HepG2 (cell line): ENCODE data around the gene BIRC6. TPM values are rescaled to one million over a fixed set of nuclear protein-coding genes. Genes with fewer than 3 reads are reported as not detected.
A peak's percentile ranks its signal among the peaks of the same experiment; 100 is the strongest.

Experiments
- ADNP ChIP-seq: sonication (generic); formaldehyde crosslinking; IDR thresholded peaks from 2 replicates; pipeline ENCODE4 v1.4.0; 2020; ENCODE audit warnings: missing genetic modification reagents
- ATAD3A ChIP-seq: sonication (generic); formaldehyde crosslinking; IDR thresholded peaks from 2 replicates; pipeline ENCODE4 v1.4.0; 2020; ENCODE audit warnings: missing genetic modification reagents
- ATM ChIP-seq: fragments of 450-650 bp; IDR thresholded peaks from 2 replicates; pipeline ENCODE4 v1.7.1; 2017; ENCODE audit warnings: mild to moderate bottlenecking, borderline replicate concordance
- CCAR2 ChIP-seq: fragments of 200-400 bp; formaldehyde crosslinking; optimal IDR thresholded peaks from 2 replicates; pipeline ENCODE3; 2018; ENCODE audit warnings: low read depth, mild to moderate bottlenecking, low read length, moderate library complexity
- CREB1 ChIP-seq, 2 experiments: fragments of 450-650 bp in 1 of 2; IDR thresholded peaks; 2 replicates each; pipeline ENCODE4 v1.6.1; 2016 to 2017; ENCODE audit warnings: control low read depth in 1 of 2, mild to moderate bottlenecking in 1 of 2, missing compliant biosample characterization in 1 of 2, missing genetic modification characterization in 1 of 2
- FOXK1 ChIP-seq: sonication (generic); formaldehyde crosslinking; IDR thresholded peaks from 2 replicates; pipeline ENCODE4 v1.4.0; 2020; ENCODE audit warnings: low read depth, missing genetic modification reagents, borderline replicate concordance
- GATA4 ChIP-seq: sonication (generic); IDR thresholded peaks from 2 replicates; pipeline ENCODE4 v1.6.1; 2016; ENCODE audit warnings: antibody characterized with exemption, low read depth, borderline replicate concordance
- HNRNPUL1 ChIP-seq: fragments of 200-400 bp; formaldehyde crosslinking; IDR thresholded peaks from 2 replicates; pipeline ENCODE4 v1.6.1; 2017; ENCODE audit warnings: low read depth, mild to moderate bottlenecking, low read length, moderate library complexity
- NRL ChIP-seq: sonication (generic); formaldehyde crosslinking; IDR thresholded peaks from 2 replicates; pipeline ENCODE4 v1.5.0; 2020; ENCODE audit warnings: missing genetic modification reagents, mild to moderate bottlenecking, moderate library complexity, borderline replicate concordance
- SALL2 ChIP-seq: sonication (generic); formaldehyde crosslinking; IDR thresholded peaks from 2 replicates; pipeline ENCODE4 v1.8.1; 2023; ENCODE audit warnings: mild to moderate bottlenecking, missing genetic modification reagents, inconsistent platforms
- SP5 ChIP-seq: IDR thresholded peaks from 2 replicates; pipeline ENCODE4 v1.6.1; 2016; ENCODE audit warnings: low read depth, borderline replicate concordance
- TMF1 ChIP-seq: sonication (generic); formaldehyde crosslinking; IDR thresholded peaks from 2 replicates; pipeline ENCODE4 v1.8.1; 2022; ENCODE audit warnings: low read depth, missing genetic modification reagents
- TOPORS ChIP-seq: sonication (generic); formaldehyde crosslinking; IDR thresholded peaks from 2 replicates; pipeline ENCODE4 v1.8.0; 2023; ENCODE audit warnings: mild to moderate bottlenecking, missing genetic modification reagents
- YEATS2 ChIP-seq: sonication (generic); formaldehyde crosslinking; IDR thresholded peaks from 2 replicates; pipeline ENCODE4 v1.4.0; 2020; ENCODE audit warnings: missing genetic modification reagents, borderline replicate concordance
- ZNF10 ChIP-seq: sonication (generic); formaldehyde crosslinking; IDR thresholded peaks from 2 replicates; pipeline ENCODE4 v1.4.0; 2020; ENCODE audit warnings: mild to moderate bottlenecking, low read depth, missing genetic modification reagents, borderline replicate concordance
- ZNF138 ChIP-seq: sonication (generic); formaldehyde crosslinking; IDR thresholded peaks from 2 replicates; pipeline ENCODE4 v1.5.0; 2020; ENCODE audit warnings: mild to moderate bottlenecking, low read depth, missing genetic modification reagents
- ZNF264 ChIP-seq: sonication (generic); formaldehyde crosslinking; IDR thresholded peaks from 2 replicates; pipeline ENCODE4 v1.4.0; 2020; ENCODE audit warnings: missing genetic modification reagents
- ZNF468 ChIP-seq: sonication (generic); formaldehyde crosslinking; IDR thresholded peaks from 2 replicates; pipeline ENCODE4 v1.8.0; 2022; ENCODE audit warnings: mild to moderate bottlenecking, moderate library complexity, missing genetic modification reagents
- ZNF839 ChIP-seq: sonication (generic); formaldehyde crosslinking; IDR thresholded peaks from 2 replicates; pipeline ENCODE4 v1.4.0; 2020; ENCODE audit warnings: missing genetic modification reagents, mild to moderate bottlenecking, borderline replicate concordance
- ZSCAN29 ChIP-seq: sonication (generic); formaldehyde crosslinking; conservative IDR thresholded peaks from 2 replicates; pipeline ENCODE4 v1.4.0; 2020; ENCODE audit warnings: mild to moderate bottlenecking, missing genetic modification reagents
- polyA plus RNA-seq, 8 experiments: library from polyadenylated mRNA; depleted of rRNA in 3 of 8; stranded (reverse) in 7 of 8; unstranded in 1 of 8; fragments of >200 nt; fragmentation: Illumina TruSeq in 4 of 8; extraction: Trizol in 4 of 8; gene quantifications; 2 replicates each; pipeline versions ENCODE4 v1.2.1 to v1.2.3, GENCODE V29; 2011 to 2016; ENCODE audit warnings: low read depth in 4 of 8, missing spikeins in 1 of 8, mixed read lengths in 1 of 8; ENCODE audit not compliant: insufficient read depth in 1 of 8
- total RNA-seq, 5 experiments: library from RNA; depleted of rRNA; stranded (reverse); fragments of >200 nt; fragmentation: Illumina TruSeq; extraction: Trizol; gene quantifications; 2 replicates each; pipeline ENCODE4 v1.2.3, GENCODE V29; 2016; ENCODE audit warnings: low read depth in 1 of 5
- TF ChIP-seq, protein P1 (sequence below): sonication (generic); formaldehyde crosslinking; IDR thresholded peaks from 2 replicates; pipeline ENCODE4 v1.5.0; 2020; ENCODE audit warnings: mild to moderate bottlenecking, missing genetic modification reagents, borderline replicate concordance
- TF ChIP-seq, protein P2 (sequence below): sonication (generic); formaldehyde crosslinking; conservative IDR thresholded peaks from 2 replicates; pipeline ENCODE4 v1.4.0; 2020; ENCODE audit warnings: missing genetic modification reagents
- TF ChIP-seq, protein P3 (sequence below): sonication (generic); formaldehyde crosslinking; IDR thresholded peaks from 2 replicates; pipeline ENCODE4 v1.8.0; 2022; ENCODE audit warnings: missing genetic modification reagents, mild to moderate bottlenecking, moderate library complexity, borderline replicate concordance

BIRC6 gene
- total and polyA plus RNA-seq, 2 of the 13 experiments (the other 11 are each of a cell fraction or from before 2014, with no cell fraction given), result 65.6 to 120 TPM

DNA sequence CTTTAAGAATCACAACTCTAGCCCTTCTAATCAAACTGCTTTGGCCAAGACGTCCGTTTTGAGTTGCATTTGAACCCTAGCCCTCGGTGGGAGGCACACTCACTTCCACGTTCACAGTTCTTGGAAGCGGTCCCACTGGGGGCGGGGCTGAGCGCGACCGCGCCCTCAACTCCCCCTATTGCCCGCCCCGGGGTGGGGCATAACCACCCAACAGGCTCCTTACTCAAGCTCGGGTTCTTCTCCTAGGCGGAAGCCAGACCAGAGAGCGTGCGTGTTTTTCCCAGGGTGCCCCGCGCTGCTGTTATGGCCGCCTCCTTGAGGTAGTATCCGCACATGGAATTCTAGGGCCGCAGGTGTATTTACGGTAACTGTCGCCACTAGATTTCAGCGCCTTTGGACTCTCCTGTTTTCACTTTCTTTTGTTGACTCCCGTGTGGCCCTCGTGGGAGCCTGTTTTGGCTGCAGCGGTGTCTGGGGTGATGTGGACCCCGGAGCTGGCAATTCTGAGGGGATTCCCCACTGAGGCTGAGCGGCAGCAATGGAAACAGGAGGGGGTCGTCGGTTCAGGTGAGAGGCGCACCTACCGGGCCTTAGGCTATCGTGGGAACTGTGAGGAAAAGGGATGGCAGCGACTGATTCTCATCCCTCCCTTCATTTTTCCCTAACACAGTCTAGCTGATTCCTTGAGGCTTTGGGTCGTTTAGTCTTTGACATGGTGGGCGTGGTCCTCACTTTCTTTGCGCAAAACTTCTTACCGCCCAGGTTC is 271.2 kb downstream of the BIRC6 start, which contains the start of gene TTC27 (continued):
- peak; percentile 21; the same call in 1 of the 2 replicates for TF ChIP-seq CREB1 (IDR thresholded peaks at IDR 0.05)
- peak; percentile 87 for TF ChIP-seq CREB1 (CRISPR knock-in tag; IDR thresholded peaks at IDR 0.05)
- TF ChIP-seq YEATS2 (CRISPR knock-in tag), result peak; percentile 82; the same call in 1 of the 2 replicates
- 0 out of 2 replicates have a peak, but pooled peaks have one; percentile 57 for TF ChIP-seq NRL (CRISPR knock-in tag)
- TF ChIP-seq, protein P1, sequence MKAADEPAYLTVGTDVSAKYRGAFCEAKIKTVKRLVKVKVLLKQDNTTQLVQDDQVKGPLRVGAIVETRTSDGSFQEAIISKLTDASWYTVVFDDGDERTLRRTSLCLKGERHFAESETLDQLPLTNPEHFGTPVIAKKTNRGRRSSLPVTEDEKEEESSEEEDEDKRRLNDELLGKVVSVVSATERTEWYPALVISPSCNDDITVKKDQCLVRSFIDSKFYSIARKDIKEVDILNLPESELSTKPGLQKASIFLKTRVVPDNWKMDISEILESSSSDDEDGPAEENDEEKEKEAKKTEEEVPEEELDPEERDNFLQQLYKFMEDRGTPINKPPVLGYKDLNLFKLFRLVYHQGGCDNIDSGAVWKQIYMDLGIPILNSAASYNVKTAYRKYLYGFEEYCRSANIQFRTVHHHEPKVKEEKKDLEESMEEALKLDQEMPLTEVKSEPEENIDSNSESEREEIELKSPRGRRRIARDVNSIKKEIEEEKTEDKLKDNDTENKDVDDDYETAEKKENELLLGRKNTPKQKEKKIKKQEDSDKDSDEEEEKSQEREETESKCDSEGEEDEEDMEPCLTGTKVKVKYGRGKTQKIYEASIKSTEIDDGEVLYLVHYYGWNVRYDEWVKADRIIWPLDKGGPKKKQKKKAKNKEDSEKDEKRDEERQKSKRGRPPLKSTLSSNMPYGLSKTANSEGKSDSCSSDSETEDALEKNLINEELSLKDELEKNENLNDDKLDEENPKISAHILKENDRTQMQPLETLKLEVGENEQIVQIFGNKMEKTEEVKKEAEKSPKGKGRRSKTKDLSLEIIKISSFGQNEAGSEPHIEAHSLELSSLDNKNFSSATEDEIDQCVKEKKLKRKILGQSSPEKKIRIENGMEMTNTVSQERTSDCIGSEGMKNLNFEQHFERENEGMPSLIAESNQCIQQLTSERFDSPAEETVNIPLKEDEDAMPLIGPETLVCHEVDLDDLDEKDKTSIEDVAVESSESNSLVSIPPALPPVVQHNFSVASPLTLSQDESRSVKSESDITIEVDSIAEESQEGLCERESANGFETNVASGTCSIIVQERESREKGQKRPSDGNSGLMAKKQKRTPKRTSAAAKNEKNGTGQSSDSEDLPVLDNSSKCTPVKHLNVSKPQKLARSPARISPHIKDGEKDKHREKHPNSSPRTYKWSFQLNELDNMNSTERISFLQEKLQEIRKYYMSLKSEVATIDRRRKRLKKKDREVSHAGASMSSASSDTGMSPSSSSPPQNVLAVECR (CRISPR knock-in tag), result peak; percentile 99
- TF ChIP-seq ATM, result no peak
- no peak for TF ChIP-seq HNRNPUL1
- TF ChIP-seq ADNP (CRISPR knock-in tag), result no peak
- TF ChIP-seq ZNF264 (CRISPR knock-in tag), result peak; percentile 61; the same call in 1 of the 2 replicates
- no peak for TF ChIP-seq GATA4
- no peak for TF ChIP-seq SALL2 (CRISPR knock-in tag)
- TF ChIP-seq ZSCAN29 (CRISPR knock-in tag), result no peak
- TF ChIP-seq SP5 (CRISPR knock-in tag), result peak; percentile 81
- TF ChIP-seq, protein P2, sequence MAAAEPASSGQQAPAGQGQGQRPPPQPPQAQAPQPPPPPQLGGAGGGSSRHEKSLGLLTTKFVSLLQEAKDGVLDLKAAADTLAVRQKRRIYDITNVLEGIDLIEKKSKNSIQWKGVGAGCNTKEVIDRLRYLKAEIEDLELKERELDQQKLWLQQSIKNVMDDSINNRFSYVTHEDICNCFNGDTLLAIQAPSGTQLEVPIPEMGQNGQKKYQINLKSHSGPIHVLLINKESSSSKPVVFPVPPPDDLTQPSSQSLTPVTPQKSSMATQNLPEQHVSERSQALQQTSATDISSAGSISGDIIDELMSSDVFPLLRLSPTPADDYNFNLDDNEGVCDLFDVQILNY, result no peak
- TF ChIP-seq, protein P3, sequence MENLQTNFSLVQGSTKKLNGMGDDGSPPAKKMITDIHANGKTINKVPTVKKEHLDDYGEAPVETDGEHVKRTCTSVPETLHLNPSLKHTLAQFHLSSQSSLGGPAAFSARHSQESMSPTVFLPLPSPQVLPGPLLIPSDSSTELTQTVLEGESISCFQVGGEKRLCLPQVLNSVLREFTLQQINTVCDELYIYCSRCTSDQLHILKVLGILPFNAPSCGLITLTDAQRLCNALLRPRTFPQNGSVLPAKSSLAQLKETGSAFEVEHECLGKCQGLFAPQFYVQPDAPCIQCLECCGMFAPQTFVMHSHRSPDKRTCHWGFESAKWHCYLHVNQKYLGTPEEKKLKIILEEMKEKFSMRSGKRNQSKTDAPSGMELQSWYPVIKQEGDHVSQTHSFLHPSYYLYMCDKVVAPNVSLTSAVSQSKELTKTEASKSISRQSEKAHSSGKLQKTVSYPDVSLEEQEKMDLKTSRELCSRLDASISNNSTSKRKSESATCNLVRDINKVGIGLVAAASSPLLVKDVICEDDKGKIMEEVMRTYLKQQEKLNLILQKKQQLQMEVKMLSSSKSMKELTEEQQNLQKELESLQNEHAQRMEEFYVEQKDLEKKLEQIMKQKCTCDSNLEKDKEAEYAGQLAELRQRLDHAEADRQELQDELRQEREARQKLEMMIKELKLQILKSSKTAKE (CRISPR knock-in tag), result no peak
- peak; percentile 79 for TF ChIP-seq FOXK1 (CRISPR knock-in tag)
- no peak for TF ChIP-seq ATAD3A
- no peak for TF ChIP-seq TOPORS (CRISPR knock-in tag)
- no peak for TF ChIP-seq ZNF138
- no peak for TF ChIP-seq ZNF839
- TF ChIP-seq ZNF468 (CRISPR knock-in tag), result no peak
- no peak for TF ChIP-seq TMF1 (CRISPR knock-in tag)
- TF ChIP-seq ZNF10 (CRISPR knock-in tag), result no peak
- no peak for TF ChIP-seq CCAR2
